ENCODE data around the gene SLX4IP.

Gene SLX4IP

GRCh38 chr20:10521836-10522235 is 86.7 kb downstream of the SLX4IP start:
- DNase-seq (ENCODE audit: low read depth) = no peak

- DNase-seq (ENCODE audit: low read depth) = no peak
Observed at GRCh38 chr20:10522328-10522727, 87.2 kb downstream of the SLX4IP start.

- DNase-seq (ENCODE audit: low read depth) = no peak
Observed at GRCh38 chr20:10523443-10523842, 88.3 kb downstream of the SLX4IP start.

GRCh38 chr20:10524034-10524476 is 89.0 kb downstream of the SLX4IP start:
- DNase-seq (ENCODE audit: low read depth) = no peak

GRCh38 chr20:10524643-10525042 is 89.5 kb downstream of the SLX4IP start:
- DNase-seq (ENCODE audit: low read depth) = no peak

- DNase-seq (ENCODE audit: low read depth) = no peak
Observed at GRCh38 chr20:10527781-10528180, 92.7 kb downstream of the SLX4IP start.

- DNase-seq (ENCODE audit: low read depth) = no peak
Observed at GRCh38 chr20:10530883-10531282, 95.8 kb downstream of the SLX4IP start.

GRCh38 chr20:10531848-10532247 is 96.7 kb downstream of the SLX4IP start:
- no peak for DNase-seq (ENCODE audit: low read depth)

- no peak for DNase-seq (ENCODE audit: low read depth)
Observed at GRCh38 chr20:10532361-10532760, 97.3 kb downstream of the SLX4IP start.

GRCh38 chr20:10536531-10536930 is 101.4 kb downstream of the SLX4IP start:
- no peak for DNase-seq (ENCODE audit: low read depth)

- no peak for DNase-seq (ENCODE audit: low read depth)
Observed at GRCh38 chr20:10537850-10538480, 102.9 kb downstream of the SLX4IP start.

- DNase-seq (ENCODE audit: low read depth) = no peak
Observed at GRCh38 chr20:10538768-10539167, 103.7 kb downstream of the SLX4IP start.

GRCh38 chr20:10539818-10540553 is 104.9 kb downstream of the SLX4IP start:
- DNase-seq (ENCODE audit: low read depth) = no peak

GRCh38 chr20:10540636-10541493 is 105.8 kb downstream of the SLX4IP start:
- no peak for DNase-seq (ENCODE audit: low read depth)

- no peak for DNase-seq (ENCODE audit: low read depth)
Observed at GRCh38 chr20:10541668-10542411, 106.7 kb downstream of the SLX4IP start.

- DNase-seq (ENCODE audit: low read depth) = no peak
Observed at GRCh38 chr20:10542442-10542841, 107.3 kb downstream of the SLX4IP start.

GRCh38 chr20:10543480-10543879 is 108.4 kb downstream of the SLX4IP start:
- DNase-seq (ENCODE audit: low read depth) = no peak

- no peak for DNase-seq (ENCODE audit: low read depth)
Observed at GRCh38 chr20:10547276-10548114, 112.4 kb downstream of the SLX4IP start.

GRCh38 chr20:10549511-10549910 is 114.4 kb downstream of the SLX4IP start:
- no peak for DNase-seq (ENCODE audit: low read depth)

- no peak for DNase-seq (ENCODE audit: low read depth)
Observed at GRCh38 chr20:10550204-10551118, 115.4 kb downstream of the SLX4IP start.
